Islet precursor cell (in vitro differentiated cells): ENCODE measurements around the gene TBL1X.
A peak's percentile ranks its signal among the peaks of the same experiment; 100 is the strongest.
"Not testable (repeated sequence)": the region's sequence is repeated elsewhere in the genome, so short reads cannot be mapped to it uniquely, and the experiment has no call there.

Experiments
- DNase-seq: peaks from one replicate; pipeline ENCODE4 v3.0.0-alpha.2; 2018

The TBL1X gene

DNA sequence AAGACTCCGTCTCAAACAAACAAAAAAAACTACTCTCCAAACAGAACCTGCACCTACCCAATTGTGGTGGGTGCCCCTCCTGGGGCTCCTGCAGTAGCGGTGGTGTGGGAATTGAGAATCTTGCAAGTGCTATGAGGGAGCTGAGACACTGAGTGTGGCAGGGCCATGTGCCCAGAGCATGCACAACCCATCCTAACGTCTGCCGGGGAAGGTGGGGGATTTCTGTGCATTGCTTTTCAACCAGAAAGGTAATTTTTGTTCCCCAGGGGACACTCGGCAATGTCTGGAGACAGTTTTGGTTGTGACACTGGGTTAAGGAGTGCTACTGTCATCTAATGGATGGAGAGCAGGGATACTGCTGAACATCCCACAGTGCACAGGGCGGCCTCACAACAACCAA lies 35.7 kb downstream of the TBL1X start:
- no peak for DNase-seq

DNA sequence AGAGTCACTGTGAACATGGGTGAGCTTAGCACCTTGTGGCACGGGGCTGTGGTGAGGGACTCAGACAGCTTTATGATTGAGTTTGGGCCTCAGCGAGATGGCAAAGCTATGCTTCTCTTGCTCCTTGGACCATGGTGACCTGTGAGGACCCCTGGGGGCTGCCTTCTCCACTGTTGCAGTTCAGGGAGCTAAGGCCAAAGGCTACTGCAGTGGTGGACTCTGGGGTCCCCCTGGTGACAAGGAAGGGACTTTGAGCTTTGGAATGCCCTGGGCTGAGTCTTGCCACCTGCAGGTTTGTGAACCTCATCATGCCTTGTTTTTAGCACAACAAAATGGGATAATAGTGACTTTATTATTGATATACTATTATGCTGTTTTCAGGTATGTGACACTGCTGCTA lies 36.5 kb downstream of the TBL1X start:
- DNase-seq = no peak

DNA sequence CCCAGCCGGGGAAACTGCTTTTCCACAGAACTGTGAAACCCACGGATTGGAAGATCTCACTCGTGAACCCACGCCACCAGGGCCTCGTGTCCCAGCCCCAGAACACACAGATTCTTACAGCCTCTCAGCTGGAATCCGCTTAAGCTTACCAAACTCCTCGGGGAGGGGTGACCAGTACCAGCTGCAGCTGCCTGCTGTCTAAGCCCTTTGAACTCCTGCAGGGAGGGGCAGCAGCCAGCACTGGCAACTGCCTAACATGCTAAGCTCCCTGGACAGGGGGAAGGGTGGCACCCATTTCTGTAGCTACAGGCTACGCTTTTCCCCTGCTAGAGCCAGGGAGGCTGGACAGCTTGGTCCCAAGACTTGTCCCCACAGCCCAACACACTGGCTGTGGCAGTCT lies 38.4 kb downstream of the TBL1X start:
- DNase-seq = peak; percentile 23

DNA sequence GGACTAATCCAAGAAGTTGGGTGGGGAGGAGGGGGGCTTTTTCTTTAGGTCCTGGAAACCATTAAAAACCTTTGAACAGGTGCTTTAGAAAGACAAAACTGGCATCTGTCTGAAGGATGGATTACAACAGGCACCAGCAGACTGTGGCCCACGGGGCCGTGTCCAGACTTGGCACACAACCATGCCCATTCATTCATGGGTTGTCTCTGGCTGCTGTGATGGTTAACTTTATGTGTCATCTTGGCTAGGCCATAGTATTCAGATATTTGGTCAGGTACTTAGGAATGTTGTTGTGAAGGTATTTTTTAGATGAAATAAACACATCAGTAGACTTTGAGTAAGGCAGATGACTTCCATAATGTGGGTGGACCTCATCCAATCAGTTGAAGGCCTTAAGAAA lies 45.5 kb downstream of the TBL1X start:
- DNase-seq = no peak

DNA sequence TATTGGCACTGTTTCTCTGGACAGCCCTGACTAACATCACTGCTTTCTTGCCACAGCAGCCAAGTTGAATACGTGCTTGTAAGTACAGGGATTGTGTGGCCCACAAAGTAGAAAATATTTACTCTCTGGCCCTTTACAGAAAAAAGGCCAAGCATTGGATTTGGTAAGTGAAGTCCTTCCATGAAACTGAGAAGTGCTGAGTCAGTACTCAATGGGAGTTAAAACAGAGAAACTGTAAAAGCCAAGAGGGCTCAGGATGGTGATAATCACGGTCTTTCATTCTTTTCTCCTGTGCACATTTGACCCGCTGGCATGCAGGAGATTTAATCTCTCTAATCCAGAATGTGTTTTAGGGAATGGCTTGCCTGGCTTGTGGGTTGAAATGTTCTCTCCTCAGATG lies 46.1 kb downstream of the TBL1X start:
- DNase-seq = no peak

DNA sequence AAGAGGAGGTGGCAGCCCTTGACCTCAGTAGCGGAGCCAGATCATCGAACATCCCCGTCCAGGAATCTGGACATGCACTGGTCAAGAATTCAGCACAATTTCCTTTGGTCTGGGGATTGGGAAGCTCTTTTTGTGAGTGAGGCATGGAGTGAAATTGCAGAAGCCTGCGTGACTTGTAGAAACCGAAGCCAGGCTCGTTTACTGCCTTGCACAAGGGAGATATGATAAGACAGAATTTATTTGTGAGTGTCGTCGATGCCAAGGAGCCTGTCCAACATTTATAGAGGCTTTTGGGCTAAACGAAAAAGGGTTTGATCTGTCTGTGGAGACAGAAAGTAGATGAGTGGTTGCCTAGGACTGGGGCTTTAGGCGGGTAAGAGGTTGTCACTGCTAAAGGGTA lies 50.6 kb downstream of the TBL1X start:
- DNase-seq = no peak

DNA sequence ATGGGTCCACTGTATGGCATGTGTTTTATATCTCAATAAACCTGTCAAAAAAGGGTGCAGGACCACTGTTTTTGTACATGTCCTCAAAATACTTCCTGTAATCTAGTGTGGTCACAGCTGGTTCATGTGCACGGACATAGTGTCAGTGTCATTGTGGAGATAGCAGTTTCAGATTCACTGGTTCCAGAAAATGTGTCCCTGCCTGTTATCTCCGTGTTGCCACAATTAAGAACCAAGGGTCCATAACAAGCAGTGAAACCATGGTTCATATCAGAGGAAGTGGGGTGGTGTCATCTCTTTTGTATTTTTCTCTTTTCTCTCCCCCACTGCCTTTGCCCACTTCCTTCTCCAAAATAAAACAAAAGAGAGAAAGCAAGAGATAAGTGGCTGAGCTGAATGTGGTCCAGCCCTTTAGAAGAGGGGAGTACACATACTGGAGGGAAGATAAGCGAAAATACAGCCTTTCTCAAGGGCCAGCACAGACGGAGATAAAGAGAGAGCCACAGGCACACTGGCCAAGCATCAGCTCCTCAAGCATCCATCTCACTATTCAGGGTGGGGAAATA lies 51.2 kb downstream of the TBL1X start:
- DNase-seq = no peak

DNA sequence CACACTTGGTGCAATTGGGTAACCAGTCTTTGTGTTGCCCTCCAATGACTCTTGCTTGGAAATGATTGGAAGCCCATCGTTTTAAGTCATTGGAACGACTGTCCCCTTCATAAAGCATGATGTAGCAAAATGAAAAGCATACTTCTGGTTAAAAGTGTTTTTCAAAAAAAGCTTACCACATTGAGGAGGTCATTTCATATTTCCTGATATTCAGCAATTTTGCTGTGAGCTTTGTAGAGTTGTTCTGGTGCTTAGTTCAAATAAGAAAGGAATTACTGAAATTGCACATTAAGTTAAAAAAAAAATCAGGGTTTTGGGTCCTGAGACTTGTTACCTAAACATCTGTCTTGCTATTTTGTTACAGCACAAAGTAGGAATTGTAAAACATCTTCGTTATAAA lies 51.8 kb downstream of the TBL1X start:
- no peak for DNase-seq

DNA sequence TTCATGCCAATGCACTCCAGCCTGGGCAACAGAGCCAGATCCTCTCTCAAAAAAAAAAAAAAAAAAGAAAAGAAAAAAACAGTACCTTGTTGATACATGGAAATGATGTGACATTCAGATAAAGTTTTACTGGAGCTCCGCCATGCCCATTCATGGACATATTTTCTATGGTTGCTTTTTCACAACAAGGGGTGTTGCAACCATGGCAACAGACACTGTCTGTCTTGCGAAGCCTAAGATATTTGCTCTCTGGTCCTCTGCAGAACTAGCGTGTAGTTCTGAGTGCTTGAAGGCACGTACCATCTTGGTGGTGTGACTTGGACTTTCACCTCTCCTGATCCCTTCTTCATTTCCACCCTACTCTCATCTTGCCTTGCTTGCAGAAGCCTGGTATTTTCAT lies 53.2 kb downstream of the TBL1X start:
- no peak for DNase-seq

DNA sequence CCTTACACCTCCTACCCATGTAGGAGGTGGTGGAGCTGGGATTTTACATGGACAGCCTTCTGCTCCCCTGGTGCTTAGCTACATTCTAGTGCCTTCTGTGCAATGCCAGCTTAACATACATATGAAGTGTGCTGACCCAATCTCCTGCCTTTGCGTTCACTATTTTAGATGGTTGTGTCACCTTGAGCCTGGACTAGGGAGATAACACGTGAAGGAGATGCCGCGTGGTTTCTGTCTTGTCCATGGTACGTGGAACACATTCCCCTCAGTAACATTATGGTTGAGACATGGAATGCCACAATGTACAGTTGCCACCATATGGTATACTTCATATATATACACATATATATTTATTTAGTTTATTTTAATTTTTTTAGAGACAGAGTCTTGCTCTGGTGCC lies 54.0 kb downstream of the TBL1X start:
- no peak for DNase-seq

DNA sequence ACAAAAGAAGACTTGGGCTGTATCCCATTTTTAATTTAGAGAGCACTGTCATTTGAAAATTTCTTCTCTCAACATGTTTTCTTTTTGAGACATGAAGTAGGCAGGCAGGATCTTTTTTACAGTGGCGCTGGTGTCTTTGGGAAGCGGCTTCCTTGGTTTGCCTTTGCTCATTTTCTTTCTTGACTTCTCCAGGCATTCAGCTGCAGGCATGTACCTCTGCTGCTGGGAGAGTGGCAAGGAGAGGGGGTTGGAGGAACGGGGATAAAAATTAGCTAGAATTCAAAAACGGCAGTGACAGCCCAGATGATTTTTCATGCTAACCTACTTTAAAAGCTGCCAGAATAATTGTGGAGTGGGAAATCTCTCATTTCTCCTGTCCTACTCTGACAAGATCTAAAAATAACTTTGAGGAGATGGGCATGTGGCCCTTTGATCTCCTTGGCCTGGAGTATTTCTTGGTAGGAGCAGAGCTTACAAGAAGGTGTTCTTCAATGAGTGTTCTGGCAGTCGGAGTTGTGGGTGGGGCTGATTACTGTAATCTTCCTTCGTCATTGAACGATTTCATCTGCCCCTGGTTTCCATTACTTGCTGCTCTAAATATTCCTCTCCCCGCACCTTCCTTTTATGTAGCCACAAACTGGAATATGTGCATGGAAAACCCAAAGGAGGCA lies 54.8 kb downstream of the TBL1X start:
- no peak for DNase-seq

DNA sequence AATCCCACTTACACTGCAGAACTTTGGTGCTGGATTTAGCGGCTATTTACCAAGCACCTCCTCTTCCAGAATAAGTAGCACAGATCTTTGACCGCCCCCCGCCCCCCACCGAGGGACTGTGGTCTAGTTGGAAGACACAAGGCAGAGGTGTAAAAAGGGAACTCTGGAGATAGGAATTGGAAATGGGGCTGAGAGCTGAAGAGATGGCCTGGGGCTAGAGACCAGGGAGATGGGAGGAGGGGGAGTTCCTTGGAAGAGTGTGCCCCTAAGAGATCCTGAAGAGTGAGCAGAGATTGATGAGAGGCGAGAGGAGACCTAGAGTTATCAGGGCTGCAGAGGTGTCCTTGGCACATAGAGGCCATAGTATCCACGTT lies 55.3 kb downstream of the TBL1X start:
- DNase-seq = no peak

DNA sequence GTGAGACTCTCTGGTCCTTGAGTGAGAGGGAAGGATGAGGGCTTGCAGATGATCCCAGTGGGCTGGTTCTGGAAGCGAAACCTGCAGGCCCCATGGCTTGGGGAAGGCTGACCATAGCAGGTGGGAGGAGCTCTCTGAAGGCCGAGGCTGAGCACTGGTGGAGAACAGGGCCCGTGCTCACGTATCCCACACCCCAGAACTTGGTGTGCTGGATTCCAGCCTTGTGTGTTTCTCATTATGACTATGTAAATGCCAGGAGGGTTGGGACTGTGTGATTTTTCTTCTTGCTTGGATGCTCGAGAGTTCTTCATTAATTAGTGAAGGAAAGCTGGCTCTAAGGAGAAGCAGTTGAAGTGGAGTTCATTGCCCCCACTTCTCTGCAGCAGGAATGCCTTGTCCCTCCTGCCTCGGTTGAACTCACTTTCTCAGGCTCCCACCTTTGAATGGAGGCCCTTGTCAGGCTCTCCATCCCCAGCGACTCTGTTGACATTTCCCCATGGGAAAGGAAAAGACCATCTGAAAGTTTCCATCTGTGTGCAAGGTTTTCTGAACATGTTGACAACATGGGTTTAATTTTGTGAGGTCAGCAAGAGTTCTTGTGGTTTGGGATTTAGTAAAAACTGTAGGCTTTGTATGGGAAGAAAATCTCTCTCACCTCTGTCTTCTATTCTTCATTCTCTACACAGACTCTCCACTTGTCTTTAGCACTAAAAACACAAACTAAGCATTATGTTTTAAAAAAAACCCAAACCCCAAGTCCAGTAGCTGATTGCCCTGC lies 57.7 kb downstream of the TBL1X start:
- DNase-seq = no peak

DNA sequence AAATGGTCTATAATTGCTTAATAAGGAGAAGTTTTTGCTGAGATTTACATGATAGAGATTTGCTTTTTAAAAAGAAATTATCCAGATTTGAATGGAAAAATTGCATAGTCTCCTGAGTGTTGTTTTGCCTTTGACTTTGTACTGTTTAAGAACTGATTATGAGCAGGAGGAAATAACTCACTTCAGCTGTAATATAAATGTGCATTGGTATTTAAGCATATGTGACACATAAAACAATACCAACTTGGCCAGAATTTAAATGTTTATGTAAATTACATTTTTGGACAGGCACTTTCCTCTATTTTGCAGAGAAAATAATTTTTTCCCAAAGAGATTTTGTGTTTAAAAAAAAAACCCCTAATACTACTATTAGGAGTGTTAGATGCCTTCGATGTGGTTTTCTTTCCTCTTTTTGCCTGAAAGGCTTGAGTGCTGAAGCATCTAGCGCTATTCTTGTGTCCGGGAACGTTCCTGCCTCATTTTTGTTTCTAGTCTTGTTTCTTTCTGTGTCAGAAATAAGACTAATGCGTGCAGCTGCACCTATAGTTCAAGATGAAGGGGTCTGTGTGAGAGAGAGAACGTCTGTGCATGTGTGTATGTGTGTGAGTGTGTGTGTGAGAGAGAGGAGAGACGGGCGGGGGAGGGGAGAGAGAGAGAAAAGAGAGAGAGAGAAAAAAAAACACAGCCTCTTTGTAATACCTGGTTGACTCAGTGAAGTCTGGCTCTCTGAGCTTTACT lies 60.8 kb downstream of the TBL1X start:
- DNase-seq = peak; percentile 59

DNA sequence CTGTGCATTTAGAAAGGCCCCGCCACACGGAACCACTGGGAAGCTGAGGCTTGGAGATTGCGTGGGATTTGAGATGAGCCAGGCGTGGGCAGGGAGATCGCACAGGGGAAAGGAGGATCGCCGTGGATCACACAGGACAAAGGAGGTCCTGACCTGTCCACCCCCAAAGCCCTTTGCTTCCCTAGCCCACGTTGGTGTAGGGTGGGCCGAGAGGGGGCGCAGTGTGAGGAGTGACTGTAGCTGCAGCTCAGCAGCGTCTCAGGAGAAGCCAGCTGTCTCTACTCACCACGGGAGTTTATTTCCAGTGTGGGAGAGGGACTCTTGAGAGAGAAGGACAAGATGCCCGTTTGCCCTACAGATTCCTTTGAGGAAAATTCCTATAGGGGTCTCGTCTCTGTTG lies 62.1 kb downstream of the TBL1X start:
- no peak for DNase-seq

DNA sequence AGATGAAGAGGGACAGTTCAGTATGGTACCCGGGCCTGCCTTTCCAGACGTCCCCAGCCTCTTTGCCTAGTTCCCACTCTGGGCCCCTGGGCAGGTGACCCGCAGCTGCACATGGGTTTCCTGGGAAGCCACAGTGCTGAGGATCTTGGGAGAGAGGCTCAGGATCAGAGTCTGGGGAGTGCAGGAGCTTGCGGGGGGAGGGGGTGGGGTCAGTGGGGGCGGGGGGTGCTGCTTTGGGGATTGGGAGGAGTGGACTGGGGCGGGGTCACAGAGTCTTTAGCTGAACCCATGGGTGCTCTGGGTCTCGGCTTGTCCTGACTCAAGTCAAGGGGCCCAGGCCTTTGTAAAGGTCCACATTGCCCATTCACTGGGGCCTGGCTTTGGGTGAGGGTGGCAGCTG lies 63.6 kb downstream of the TBL1X start:
- no peak for DNase-seq

DNA sequence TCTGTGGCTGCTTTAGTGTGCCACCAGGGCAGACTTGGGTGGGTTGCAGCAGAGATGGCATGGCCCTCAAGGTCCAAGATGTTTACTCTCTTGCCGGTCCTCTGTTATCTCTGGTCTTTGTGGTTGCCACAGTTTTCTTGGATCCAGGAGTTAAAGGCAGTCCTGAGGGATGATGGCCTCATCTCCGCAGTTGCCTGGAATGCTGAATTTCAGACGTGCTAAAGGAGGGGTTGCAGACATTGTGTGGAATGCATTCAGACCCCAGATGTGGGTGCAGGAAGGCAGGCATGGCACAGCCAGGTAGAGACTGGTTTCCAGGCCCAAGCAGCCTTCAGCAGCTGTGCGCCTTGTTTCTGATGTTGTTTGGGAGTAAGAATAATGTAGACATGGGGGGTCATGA lies 64.4 kb downstream of the TBL1X start:
- DNase-seq = peak; percentile 54

DNA sequence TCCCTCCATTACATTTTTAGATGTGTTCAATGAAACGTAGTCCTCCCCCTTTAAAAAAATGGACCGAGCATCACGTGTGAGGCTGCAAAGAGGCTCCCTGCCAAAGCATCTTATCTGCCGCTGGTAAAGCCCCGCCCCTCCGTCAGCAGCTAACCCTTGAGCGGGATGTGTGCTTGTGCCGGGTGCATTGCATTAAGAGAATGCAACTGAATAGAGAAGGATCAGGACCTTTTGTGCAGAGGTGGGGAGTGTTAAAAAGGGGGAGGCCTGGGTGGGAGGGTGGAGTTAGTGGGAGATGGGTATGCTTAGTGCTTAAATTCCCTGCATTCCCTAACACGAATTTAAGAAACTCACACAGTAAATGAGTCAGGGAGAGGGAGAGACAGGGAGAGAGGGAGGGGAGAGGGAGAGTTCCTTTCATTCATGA lies 66.0 kb downstream of the TBL1X start:
- DNase-seq = peak; percentile 90

DNA sequence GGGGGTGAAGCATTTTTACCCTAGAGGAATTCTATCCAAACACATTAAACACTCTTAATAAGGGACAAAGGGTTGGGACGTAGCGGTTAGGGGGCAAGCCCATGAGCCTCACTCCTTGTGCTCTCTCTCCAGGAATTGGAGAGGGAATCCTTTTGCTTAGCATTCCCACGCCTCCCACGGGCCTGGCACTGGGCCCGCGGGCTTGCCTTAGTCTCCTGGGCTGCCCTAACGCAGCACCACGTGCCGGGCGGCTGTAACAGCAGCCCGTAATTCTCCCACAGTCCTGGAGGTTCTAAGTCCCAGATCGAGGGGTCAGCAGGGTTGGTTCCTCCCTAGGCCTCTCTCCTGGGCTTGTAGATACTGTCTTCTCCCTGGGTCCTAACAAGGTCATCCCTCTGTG lies 67.5 kb downstream of the TBL1X start:
- no peak for DNase-seq

DNA sequence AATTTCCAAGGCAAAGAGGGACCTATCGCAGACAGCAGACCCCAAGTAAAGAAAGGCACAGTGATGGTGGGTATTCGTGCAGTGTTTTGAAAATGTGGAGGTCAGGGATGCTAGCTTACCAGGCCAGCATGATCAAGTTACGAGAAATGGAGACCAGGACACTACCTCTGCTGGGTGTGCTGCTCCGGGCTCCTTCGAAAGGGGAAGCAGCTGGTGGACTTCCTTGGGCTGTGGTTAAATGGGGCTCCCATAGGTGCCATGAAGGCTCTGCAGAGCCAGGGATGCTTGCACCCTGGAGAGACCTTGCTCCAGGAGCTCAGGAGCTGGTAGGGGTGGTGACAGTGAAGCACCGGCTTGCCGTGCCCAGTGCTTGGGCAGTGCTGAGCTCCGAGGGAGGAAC lies 68.8 kb downstream of the TBL1X start:
- no peak for DNase-seq

DNA sequence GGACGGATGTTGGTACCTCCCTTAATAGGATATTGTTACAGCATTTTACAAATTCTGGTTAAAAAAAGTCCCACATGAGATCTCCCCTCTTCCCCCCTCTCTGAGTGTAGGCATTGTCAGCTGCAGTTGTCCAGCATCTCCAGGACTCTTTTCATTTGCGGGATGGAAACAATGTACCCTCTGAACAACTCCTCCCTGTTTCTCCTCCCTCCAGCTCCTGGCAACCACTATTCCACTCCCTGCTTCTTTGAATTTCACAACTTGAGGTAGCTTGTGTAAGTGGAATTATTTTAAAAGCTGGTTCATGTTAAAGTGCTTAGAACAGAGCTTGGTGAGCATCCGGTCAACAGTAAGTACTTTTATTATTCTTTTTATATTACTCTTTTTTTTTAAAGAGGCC lies 69.8 kb downstream of the TBL1X start:
- DNase-seq = no peak

DNA sequence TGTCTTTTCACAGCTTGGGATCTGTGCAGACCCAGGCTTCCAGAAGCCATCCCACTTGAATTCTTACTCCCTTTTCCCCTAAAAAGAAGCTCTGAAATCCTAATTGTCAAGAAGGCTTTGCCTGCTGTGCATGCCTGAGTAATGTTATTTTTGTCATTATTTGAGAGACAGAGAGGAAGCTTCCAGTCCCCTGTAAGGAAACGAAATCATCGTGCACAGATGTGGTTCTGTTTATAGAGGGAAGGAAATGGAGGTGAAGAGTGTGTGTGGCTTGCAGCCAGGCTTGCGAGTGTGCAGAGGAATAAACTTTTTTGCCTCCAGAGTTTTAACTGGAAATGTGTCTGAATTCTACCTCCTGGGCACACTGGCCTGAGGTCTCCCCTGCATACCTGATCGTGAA lies 70.2 kb downstream of the TBL1X start:
- DNase-seq = no peak

DNA sequence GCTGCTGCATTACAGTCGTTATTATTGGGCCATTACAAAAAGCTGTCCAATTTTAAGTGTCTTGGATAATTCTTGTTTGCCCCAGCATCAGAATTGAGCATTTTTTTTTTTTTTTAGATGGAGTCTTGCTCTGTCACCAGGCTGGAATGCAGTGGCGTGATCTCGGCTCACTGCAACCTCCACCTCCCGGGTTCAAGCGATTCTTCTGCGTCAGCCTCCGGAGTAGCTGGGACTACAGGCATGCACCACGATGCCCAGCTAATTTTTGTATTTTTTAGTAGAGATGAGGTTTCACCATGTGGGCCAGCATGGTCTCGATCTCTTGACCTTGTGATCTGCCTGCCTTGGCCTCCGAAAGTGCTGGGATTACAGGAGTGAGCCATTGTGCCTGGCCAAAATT lies 71.3 kb downstream of the TBL1X start:
- DNase-seq = not testable (repeated sequence)

DNA sequence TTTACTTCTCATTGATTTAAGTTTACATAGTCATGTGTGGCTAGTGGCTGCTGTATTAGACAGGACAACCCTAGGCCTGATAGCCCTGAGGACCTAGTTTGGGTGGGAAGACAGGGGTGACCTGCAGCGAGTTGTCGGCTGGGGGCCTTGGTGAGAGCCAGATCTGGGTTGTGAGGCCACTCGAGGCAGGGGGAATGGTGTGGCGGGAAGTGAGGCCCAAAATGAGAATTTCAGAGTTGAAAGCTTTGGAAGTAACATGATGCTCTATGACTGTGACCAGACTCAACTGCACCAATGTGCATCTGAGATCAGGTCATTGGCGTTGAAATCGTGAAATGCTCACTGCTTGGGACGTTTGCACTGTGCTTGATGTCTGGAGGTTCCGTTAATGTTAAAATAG lies 72.9 kb downstream of the TBL1X start:
- no peak for DNase-seq
